ENCODE measurements around the gene STRN4.

DNA sequence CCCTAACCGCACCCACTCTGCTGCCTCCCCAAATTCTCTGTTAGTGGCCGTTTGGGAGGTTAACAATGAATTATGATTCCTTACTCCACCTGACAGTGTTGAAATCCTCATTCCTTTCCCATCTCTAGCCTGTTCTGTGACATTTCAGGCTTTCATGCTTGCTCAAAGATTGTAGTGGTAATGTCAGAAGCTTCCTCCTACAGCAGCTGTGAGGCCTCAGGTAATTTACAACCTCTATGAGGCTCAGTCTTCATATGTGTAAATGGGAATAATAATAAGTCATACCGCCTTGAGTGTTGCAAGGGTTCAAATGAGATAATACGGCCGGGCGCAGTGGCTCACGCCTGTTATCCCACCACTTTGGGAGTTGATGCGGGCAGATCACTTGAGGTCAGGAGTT lies 43.1 kb upstream of the STRN4 start:
- TF ChIP-seq FOXM1 (IDR thresholded peaks at IDR 0.05; ENCODE audit: borderline replicate concordance) (no peak), L3MBTL2 (conservative IDR thresholded peaks at IDR 0.05) (no peak), SP1 (IDR thresholded peaks at IDR 0.05) (no peak), HDGF (IDR thresholded peaks at IDR 0.05; ENCODE audit: borderline replicate concordance) (no peak), BHLHE40 (IDR thresholded peaks at IDR 0.05; ENCODE audit: borderline replicate concordance) (no peak), FOXA1 (IDR thresholded peaks at IDR 0.05) (no peak), SUZ12 (IDR thresholded peaks at IDR 0.05) (no peak), ELF4 (IDR thresholded peaks at IDR 0.05) (no peak), ARNT (IDR thresholded peaks at IDR 0.05) (no peak), NFRKB (IDR thresholded peaks at IDR 0.05) (no peak), FOXK2 (IDR thresholded peaks at IDR 0.05) (no peak), CTBP1 (IDR thresholded peaks at IDR 0.05; ENCODE audit: borderline replicate concordance) (no peak), LEF1 (IDR thresholded peaks at IDR 0.05; ENCODE audit: borderline replicate concordance) (no peak)
- TF ChIP-seq, protein P1, sequence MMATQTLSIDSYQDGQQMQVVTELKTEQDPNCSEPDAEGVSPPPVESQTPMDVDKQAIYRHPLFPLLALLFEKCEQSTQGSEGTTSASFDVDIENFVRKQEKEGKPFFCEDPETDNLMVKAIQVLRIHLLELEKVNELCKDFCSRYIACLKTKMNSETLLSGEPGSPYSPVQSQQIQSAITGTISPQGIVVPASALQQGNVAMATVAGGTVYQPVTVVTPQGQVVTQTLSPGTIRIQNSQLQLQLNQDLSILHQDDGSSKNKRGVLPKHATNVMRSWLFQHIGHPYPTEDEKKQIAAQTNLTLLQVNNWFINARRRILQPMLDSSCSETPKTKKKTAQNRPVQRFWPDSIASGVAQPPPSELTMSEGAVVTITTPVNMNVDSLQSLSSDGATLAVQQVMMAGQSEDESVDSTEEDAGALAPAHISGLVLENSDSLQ (IDR thresholded peaks at IDR 0.05): no peak
